Vagina (tissue), 2 donors: Measurements from ENCODE around the gene AGBL1. TPM values are rescaled to one million over a fixed set of nuclear protein-coding genes. Genes with fewer than 3 reads are reported as not detected.

Source experiments
- DNase-seq, 2 donors: peaks; one replicate each; pipeline ENCODE4 v3.0.0-alpha.2; 2017; ENCODE audit errors: extremely low spot score in 2 of 2
- H3K27ac ChIP-seq: fragments of 200-600 bp; sonication (generic); one replicate; pipeline ENCODE4 v1.5.1; 2019
- H3K27me3 ChIP-seq: fragments of 200-600 bp; sonication (generic); one replicate; pipeline ENCODE4 v1.5.1; 2019
- H3K36me3 ChIP-seq, 2 donors: fragments of 200-600 bp; sonication (generic); one replicate each; pipeline ENCODE4 v1.5.1; 2017 to 2019
- H3K4me1 ChIP-seq: fragments of 200-600 bp; sonication (generic); one replicate; pipeline ENCODE4 v1.5.1; 2019
- H3K4me3 ChIP-seq, 2 donors: fragments of 200-600 bp; sonication (generic); 1 replicate in 1 of 2; 2 replicates in 1 of 2; pipeline ENCODE4 v1.5.1; 2016 to 2019
- H3K9me3 ChIP-seq: fragments of 200-600 bp; sonication (generic); one replicate; pipeline ENCODE4 v1.5.1; 2019
- POLR2A ChIP-seq, 2 donors: fragments of 450-650 bp; IDR thresholded peaks; one replicate each; pipeline ENCODE4 v1.6.1; 2017; ENCODE audit warnings: antibody characterized with exemption in 2 of 2, mild to moderate bottlenecking in 2 of 2, moderate library complexity in 2 of 2
- POLR2AphosphoS5 ChIP-seq, 2 donors: sonication (generic); formaldehyde crosslinking; IDR thresholded peaks; one replicate each; pipeline ENCODE4 v1.9.0; 2017; ENCODE audit warnings: antibody characterized with exemption in 2 of 2, mild to moderate bottlenecking in 2 of 2, low read depth in 1 of 2; ENCODE audit not compliant: insufficient read depth in 1 of 2
- intact Hi-C: fragments of 100-400 bp; cut with DNase I; formaldehyde crosslinking; loops from one replicate; pipeline ENCODE4 v1.15.1; 2023
- total RNA-seq: library from RNA; depleted of rRNA; stranded (reverse); fragments of >200 nt; gene quantifications from one replicate; pipeline ENCODE4 v1.2.3, GENCODE V29; 2016
- TF ChIP-seq, protein P1 (sequence below), 3 experiments: fragments of 450-650 bp in 2 of 3; fragments of 200-600 bp in 1 of 3; sonication (generic) in 1 of 3; IDR thresholded peaks; one replicate each; pipeline ENCODE4 v1.5.1; 2017 to 2019; ENCODE audit warnings: antibody characterized with exemption in 3 of 3, mild to moderate bottlenecking in 2 of 3, moderate library complexity in 2 of 3

AGBL1 gene
- total RNA-seq, 1 donor from 2014 or later, result not detected

DNA sequence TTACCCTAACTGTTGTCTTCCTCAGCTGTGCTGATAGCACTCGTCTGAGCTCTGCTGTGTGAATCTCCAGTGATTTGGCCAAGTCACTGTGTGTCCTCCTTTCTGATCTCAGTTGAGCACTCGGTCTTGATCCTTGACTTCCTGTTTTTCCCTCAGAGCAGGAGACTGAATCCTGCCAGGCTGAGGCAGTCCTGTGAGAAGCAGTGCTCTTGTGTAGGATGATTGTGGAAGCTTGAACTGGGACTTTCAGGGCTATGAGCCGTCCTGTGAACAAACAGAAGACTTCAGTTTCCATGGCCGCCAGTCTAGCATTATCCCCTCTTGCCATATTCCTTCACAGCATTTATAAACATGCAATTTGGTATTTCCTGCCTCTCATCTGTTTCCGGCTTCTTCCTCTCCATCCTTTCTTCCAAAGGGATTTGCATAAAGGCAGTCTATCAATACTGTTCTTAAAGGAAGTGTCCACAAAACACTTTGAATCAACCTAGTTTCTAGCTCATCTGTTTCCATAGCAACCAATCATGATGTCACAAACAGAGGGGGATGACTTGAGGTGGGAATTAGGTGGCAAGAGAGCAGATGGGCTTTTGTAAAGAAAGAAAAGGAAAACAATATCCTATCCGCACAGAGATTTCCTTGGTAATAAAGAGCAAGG is 237.2 kb downstream of the AGBL1 start:
- Histone ChIP-seq H3K27me3 (no peaks in the 10 kb centered on the region), H3K36me3 (no peaks in the 10 kb centered on the region), H3K4me1 (no peaks in the 10 kb centered on the region), H3K27ac (no peak overlapping the region), H3K9me3 (no peaks in the 10 kb centered on the region), H3K4me3 (no peak overlapping the region)
- DNase-seq, result no peak
- intact Hi-C loops, result no loop called here
- TF ChIP-seq, protein P1, sequence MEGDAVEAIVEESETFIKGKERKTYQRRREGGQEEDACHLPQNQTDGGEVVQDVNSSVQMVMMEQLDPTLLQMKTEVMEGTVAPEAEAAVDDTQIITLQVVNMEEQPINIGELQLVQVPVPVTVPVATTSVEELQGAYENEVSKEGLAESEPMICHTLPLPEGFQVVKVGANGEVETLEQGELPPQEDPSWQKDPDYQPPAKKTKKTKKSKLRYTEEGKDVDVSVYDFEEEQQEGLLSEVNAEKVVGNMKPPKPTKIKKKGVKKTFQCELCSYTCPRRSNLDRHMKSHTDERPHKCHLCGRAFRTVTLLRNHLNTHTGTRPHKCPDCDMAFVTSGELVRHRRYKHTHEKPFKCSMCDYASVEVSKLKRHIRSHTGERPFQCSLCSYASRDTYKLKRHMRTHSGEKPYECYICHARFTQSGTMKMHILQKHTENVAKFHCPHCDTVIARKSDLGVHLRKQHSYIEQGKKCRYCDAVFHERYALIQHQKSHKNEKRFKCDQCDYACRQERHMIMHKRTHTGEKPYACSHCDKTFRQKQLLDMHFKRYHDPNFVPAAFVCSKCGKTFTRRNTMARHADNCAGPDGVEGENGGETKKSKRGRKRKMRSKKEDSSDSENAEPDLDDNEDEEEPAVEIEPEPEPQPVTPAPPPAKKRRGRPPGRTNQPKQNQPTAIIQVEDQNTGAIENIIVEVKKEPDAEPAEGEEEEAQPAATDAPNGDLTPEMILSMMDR (IDR thresholded peaks at IDR 0.05), result no peak
- TF ChIP-seq POLR2A (IDR thresholded peaks at IDR 0.05) (no peak), POLR2AphosphoS5 (IDR thresholded peaks at IDR 0.05; ENCODE audit: insufficient read depth in 1 of 2, low read depth in 1 of 2) (no peak)

DNA sequence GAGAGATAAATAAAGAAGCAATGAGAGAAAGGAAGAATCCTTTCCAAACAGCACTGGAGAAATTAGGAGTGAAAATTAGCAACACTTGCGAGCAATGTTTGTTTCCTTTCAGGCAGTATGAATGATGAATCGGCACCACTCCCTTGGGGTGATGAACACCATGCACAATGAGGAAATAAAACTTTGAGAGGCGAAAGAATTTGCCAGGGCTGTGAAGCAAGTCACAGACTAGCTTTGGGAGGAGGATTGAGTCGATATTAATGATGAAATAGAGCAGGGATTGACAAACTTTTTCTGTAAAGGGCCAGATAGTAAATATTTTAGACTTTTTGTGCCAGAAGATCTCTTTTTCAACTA is 237.7 kb downstream of the AGBL1 start:
- no peak overlapping the region for H3K27ac ChIP-seq

DNA sequence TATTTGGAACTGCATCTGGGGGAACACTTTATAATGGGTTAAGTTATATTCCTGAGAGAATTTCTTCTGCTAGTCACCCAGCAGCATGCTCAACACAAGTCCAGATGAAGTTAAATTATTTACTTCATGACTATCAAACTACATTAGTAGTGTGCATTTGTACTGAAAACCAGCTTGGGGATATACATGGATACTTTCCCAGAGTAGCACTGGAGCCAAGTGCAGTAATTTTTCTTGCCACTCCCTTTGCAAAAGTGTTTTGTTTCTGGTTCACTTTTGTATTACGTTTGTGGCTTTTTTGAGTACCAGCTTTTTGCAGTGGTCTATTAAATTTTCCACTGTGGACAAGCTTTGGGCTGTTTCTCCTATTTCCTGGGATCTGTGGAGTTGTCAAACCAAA is 243.0 kb downstream of the AGBL1 start:
- TF ChIP-seq, protein P1 (IDR thresholded peaks at IDR 0.05), result no peak
- no peak for TF ChIP-seq POLR2AphosphoS5 (IDR thresholded peaks at IDR 0.05; ENCODE audit: insufficient read depth in 1 of 2, low read depth in 1 of 2)
- TF ChIP-seq POLR2A (IDR thresholded peaks at IDR 0.05), result no peak
- no peak for DNase-seq
- Histone ChIP-seq H3K4me1 (no peaks in the 10 kb centered on the region), H3K27ac (no peak overlapping the region), H3K36me3 (no peaks in the 10 kb centered on the region), H3K9me3 (no peaks in the 10 kb centered on the region), H3K4me3 (no peak overlapping the region), H3K27me3 (no peaks in the 10 kb centered on the region)
- intact Hi-C loops, result no loop called here

More for the DNA sequence above, 237.7 kb downstream of the AGBL1 start:
- Histone ChIP-seq H3K4me1 (no peaks in the 10 kb centered on the region), H3K36me3 (no peaks in the 10 kb centered on the region), H3K4me3 (no peak overlapping the region), H3K9me3 (no peaks in the 10 kb centered on the region), H3K27me3 (no peaks in the 10 kb centered on the region)
- no peak for DNase-seq
- intact Hi-C loops, result no loop called here
- TF ChIP-seq, protein P1 (IDR thresholded peaks at IDR 0.05), result no peak
- TF ChIP-seq POLR2AphosphoS5 (IDR thresholded peaks at IDR 0.05; ENCODE audit: insufficient read depth in 1 of 2, low read depth in 1 of 2) (peak in 1 of 2 donors; percentile 60), POLR2A (IDR thresholded peaks at IDR 0.05) (no peak)

DNA sequence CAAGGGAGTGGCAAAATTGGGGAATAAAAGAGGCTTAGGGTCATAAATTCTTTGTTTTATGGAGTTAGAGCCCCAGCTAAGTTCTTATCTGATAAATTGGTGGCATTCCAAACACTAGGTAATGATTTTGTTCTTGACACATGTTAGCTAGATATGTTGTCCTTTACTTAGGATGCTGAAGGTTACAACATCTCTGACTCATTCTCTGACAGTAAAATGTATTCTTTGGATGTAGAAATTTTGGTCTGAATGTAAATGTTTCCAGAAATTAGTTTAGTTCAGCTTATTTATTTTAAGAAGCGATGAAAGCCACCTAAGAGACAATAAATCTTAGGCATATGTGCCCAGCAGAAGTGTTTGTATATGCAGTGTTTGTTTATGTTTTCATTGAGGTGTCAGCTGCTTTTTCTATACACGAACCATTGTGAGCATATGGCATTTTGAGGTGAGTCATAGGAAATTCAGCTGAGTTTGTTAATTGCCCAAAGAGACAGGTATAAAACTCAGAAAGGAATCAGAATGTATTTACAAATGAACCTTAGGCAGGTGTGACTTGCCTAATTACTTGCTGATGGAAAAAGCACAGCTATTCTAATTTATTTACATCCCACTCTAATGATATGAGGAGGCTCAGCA is 247.7 kb downstream of the AGBL1 start:
- intact Hi-C loops, result no loop called here
- peak in 1 of 2 donors; percentile 42 for TF ChIP-seq POLR2AphosphoS5 (IDR thresholded peaks at IDR 0.05; ENCODE audit: insufficient read depth in 1 of 2, low read depth in 1 of 2)
- no peak for TF ChIP-seq POLR2A (IDR thresholded peaks at IDR 0.05)
- Histone ChIP-seq H3K4me3 (no peak overlapping the region), H3K9me3 (no peaks in the 10 kb centered on the region), H3K27ac (no peak overlapping the region), H3K36me3 (no peaks in the 10 kb centered on the region), H3K4me1 (no peaks in the 10 kb centered on the region), H3K27me3 (no peaks in the 10 kb centered on the region)
- DNase-seq, result no peak

DNA sequence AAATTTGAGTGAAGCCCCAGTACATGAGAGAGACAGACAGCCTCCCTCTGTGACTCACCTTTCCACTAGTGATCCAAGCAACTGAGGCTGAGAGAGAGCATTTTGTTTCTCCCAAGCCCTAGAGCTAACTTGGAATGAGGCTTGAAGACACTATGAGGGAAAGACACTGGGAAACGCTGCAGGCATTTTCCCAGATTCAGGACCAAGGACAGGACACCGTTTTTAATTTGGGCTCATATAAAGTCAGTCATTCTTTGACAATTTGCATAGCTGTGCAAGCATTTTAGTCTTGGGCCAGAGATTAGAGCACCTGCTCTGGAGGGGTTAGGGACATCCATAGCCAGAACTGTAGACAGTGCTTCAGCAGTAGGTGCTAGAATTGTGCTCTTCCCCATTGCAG is 249.0 kb downstream of the AGBL1 start:
- no peaks in the 10 kb centered on the region for H3K36me3 ChIP-seq
- no peak overlapping the region for H3K4me3 ChIP-seq
- no peaks in the 10 kb centered on the region for H3K9me3 ChIP-seq
- no peak overlapping the region for H3K27ac ChIP-seq
- no peak for DNase-seq
- intact Hi-C loops, result no loop called here
- TF ChIP-seq POLR2AphosphoS5 (IDR thresholded peaks at IDR 0.05; ENCODE audit: insufficient read depth in 1 of 2, low read depth in 1 of 2) (no peak), POLR2A (IDR thresholded peaks at IDR 0.05) (no peak)
- TF ChIP-seq, protein P1 (IDR thresholded peaks at IDR 0.05), result no peak
- no peaks in the 10 kb centered on the region for H3K4me1 ChIP-seq
- no peaks in the 10 kb centered on the region for H3K27me3 ChIP-seq
